ENCODE results near the gene FBXL20. TPM values are rescaled to one million over a fixed set of nuclear protein-coding genes. Genes with fewer than 3 reads are reported as not detected.

Gene FBXL20
- total RNA-seq, 4 donors from 2014 or later = 20.5 to 34.7 (median 26.6) TPM

DNA sequence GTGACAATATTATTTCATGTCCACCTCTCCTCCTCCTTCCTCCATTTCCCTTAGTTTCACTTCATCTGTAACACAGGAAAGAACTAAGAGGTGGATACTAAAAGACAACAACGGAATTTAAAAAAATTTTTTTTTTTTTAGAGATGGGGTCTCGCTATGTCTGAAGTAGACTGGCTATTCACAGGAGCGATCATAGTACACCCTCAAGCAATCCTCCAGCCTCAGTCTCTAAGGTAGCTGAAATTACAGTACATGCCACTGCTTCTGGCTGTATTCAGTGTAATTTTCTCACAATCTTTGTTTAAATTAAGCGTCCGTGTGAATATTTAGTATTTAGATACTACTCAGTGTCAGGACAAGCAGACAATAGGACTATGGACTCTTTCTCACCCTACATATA lies 35.6 kb downstream of the FBXL20 start:
- Histone ChIP-seq H3K27ac (peak overlapping the region in 1 of 4 donors; percentile 27), H3K27me3 (no peaks in the 10 kb centered on the region), H3K9me3 (no peaks in the 10 kb centered on the region), H3K36me3 (no peaks in the 10 kb centered on the region), H3K4me3 (no peak overlapping the region), H3K4me1 (peaks cover 0 to 8% (median 0%) of the 10 kb centered on the region in 4 donors)
- no peak for TF ChIP-seq CTCF (IDR thresholded peaks at IDR 0.05)
- no peak for TF ChIP-seq POLR2A (IDR thresholded peaks at IDR 0.05)
- DNase-seq = no peak

GRCh38 chr17:39365242-39365641 lies 36.2 kb downstream of the FBXL20 start:
- Histone ChIP-seq H3K27ac (peak overlapping the region in 1 of 4 donors; percentile 27), H3K4me1 (peaks cover 0 to 8% (median 0%) of the 10 kb centered on the region in 4 donors), H3K4me3 (no peak overlapping the region), H3K27me3 (no peaks in the 10 kb centered on the region), H3K9me3 (no peaks in the 10 kb centered on the region), H3K36me3 (no peaks in the 10 kb centered on the region)
- no peak for TF ChIP-seq POLR2A (IDR thresholded peaks at IDR 0.05)
- TF ChIP-seq CTCF (IDR thresholded peaks at IDR 0.05) = no peak
- DNase-seq = no peak

- DNase-seq = no peak
- Histone ChIP-seq H3K27ac (peak overlapping the region in 1 of 4 donors; percentile 10), H3K9me3 (no peaks in the 10 kb centered on the region)
Measured at GRCh38 chr17:39364236-39365025, 37.0 kb downstream of the FBXL20 start.

DNA sequence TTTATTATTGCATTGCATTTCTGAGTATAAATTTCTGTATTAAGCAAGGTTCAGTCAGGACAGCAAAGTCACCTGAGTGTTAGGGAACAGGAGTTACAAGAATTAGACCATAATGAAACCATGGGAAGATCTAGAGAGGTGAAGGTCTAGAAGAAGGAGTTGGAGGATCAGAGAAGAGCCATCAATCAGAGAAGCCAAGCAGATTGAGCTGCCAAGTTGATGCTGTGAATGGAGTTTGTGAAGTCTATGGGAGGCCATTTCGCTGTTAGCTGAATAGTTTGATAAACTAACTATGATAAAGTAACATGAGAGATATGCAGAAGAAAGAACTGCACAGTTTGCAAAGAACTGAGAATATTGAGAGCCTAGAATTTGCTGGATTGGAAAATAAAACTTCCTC lies 40.4 kb downstream of the FBXL20 start:
- H3K27ac ChIP-seq = no peak overlapping the region
- H3K27me3 ChIP-seq = no peaks in the 10 kb centered on the region
- H3K9me3 ChIP-seq = no peaks in the 10 kb centered on the region
- no peak for DNase-seq
- TF ChIP-seq POLR2A (IDR thresholded peaks at IDR 0.05) (no peak), CTCF (IDR thresholded peaks at IDR 0.05) (no peak)
- H3K36me3 ChIP-seq = no peaks in the 10 kb centered on the region
- no peak overlapping the region for H3K4me3 ChIP-seq
- H3K4me1 ChIP-seq = peaks cover 0 to 7% (median 0%) of the 10 kb centered on the region in 4 donors

More at GRCh38 chr17:39364236-39365025, 37.0 kb downstream of the FBXL20 start:
- Histone ChIP-seq H3K4me3 (no peak overlapping the region), H3K4me1 (peaks cover 0 to 8% (median 0%) of the 10 kb centered on the region in 4 donors), H3K27me3 (no peaks in the 10 kb centered on the region), H3K36me3 (no peaks in the 10 kb centered on the region)
- no peak for TF ChIP-seq POLR2A (IDR thresholded peaks at IDR 0.05)
- TF ChIP-seq CTCF (IDR thresholded peaks at IDR 0.05) = no peak

GRCh38 chr17:39360537-39360936 lies 40.9 kb downstream of the FBXL20 start:
- H3K36me3 ChIP-seq = no peaks in the 10 kb centered on the region
- no peak for TF ChIP-seq CTCF (IDR thresholded peaks at IDR 0.05)
- TF ChIP-seq POLR2A (IDR thresholded peaks at IDR 0.05) = no peak
- H3K27ac ChIP-seq = no peak overlapping the region
- H3K27me3 ChIP-seq = no peaks in the 10 kb centered on the region
- DNase-seq = no peak
- H3K9me3 ChIP-seq = no peaks in the 10 kb centered on the region
- peaks cover 0 to 6% (median 0%) of the 10 kb centered on the region in 4 donors for H3K4me1 ChIP-seq
- no peak overlapping the region for H3K4me3 ChIP-seq

Data from Peyer's patch (tissue), 4 donors.